Stromal cell of bone marrow (primary cell): ENCODE data around the gene SLC38A5.
"Not testable (repeated sequence)": the region's sequence is repeated elsewhere in the genome, so short reads cannot be mapped to it uniquely, and the experiment has no call there.

Experiments used
- DNase-seq: peaks from one replicate; pipeline ENCODE4 v3.0.0-alpha.2; 2012; ENCODE audit warnings: low read depth

The SLC38A5 gene

DNA sequence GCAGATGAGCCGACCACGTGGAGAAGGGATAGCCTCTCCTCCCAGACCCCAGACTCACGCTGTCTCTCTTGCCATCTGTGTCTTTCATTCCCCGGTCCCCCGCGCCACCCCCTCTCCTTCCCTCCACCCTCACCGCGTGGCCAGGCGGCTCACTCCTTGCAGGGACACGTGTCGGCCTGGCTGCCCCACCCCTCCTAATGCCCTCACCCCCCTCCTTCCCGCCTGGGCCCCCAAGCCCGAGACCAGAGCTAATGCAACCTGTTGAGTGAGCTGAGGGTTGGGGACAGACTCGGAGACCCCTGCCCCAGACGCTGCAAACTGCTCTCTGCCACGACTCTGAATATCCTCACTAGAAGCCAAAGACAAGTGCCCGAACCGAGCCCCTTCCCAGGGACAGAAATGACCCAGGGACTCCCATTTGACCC, 1.8 kb downstream of the SLC38A5 start:
- DNase-seq = no peak

DNA sequence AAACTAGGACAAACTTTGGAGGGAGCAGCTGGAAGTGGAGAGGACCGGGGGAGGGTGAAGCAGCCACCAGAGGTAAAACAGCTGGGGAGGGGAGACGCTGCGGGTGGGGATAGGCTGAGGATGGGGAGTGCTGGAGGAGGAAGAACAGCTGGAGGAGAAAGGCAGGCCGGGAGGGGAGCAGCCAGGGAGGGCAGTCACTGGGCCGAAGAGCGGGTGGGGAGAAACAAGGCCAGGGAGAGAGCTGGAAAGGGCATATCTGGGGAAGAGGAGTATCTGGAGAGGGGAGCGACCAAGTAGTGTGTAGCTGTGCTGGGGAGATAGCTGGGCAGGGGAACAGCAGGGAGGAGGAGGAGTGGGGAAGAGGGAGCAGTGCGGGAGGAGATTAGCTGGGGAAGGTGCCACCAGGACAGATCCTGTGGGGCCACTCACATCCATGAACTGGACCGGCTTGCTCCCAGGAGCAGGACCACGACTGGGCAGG, 2.7 kb downstream of the SLC38A5 start:
- no peak for DNase-seq

DNA sequence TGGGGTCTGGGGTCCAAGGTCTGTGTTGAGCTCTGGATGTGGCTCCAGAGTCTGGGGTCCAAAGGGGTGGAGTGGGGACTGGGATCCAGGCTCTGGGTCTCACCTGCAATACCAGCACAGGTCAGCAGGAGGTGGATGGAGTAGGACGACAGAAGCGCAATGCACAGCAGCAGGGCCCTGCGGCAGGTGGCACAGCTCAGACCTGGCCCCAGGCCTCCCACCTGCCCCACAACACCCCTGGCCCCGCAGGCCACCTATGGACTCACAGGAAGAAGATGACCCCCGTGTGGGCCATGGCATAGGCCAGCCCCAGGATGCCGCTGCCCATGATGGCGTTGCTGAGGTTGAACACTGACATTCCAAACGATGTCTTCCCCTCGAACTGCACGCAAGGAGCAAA, 3.4 kb downstream of the SLC38A5 start:
- no peak for DNase-seq

DNA sequence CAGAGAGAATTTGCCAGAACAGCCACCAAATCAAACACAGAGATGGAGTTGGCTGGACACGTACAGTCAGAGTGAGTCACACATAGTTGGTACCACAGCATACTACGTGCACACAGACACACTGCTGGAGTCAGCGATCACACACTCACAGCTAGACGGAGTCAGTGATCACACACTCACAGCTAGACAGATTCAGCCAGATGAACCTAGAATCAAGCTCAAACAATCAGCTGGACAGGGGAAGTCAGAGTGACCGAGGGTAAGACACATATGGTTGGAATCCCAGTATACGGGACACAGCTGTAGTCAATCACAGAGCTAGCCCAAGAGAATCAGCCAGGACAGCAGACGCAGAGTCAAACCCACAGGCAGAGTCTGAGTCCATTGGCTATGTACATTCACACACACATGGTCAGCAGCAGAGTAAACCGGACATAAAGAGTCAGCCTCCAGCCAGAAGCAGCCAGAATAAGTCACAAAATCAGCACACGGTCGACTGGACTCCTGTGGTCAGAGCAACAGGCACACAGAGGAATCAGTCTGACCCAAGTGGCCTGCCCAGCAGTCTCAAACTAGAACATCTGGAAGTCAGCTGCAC, 4.6 kb downstream of the SLC38A5 start:
- DNase-seq = peak; percentile 75

DNA sequence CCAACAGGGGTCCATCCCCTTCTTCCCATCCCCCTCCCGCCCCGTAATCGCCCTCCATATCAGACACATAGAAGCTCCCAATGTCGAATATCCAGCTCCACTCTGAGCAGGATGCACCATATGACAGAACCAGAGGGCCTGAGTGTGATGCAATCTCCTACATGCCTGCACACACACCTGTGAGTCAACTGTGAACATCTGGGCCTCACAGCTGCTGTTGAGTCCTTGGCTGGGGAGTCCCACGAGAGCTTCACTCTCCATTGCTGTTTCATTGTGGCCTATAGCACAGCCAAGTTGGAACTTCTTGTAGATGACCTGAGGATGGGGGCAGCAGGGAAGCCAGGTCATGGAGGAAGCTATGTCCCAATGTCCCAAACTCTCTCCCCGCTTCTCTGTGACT, 8.2 kb downstream of the SLC38A5 start:
- no peak for DNase-seq

DNA sequence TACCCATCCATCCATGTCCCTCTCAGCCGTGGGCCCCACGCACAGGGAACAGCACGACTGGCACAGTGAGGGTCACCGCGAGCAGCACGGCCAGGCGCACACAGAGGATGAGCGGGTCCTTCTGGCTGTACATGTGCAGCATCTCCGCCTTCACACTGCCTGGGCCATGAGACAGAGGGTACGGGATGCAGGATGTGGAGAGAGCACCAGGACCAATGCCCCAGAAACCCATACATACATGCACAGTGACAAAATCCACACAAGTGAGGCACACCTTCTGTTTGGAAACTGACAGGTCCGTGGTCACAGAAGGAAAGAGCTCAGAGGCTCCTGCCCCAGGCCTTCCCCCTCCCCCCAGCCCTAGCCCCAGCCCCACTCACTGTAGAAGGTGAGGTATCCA, 9.5 kb downstream of the SLC38A5 start:
- DNase-seq = no peak

DNA sequence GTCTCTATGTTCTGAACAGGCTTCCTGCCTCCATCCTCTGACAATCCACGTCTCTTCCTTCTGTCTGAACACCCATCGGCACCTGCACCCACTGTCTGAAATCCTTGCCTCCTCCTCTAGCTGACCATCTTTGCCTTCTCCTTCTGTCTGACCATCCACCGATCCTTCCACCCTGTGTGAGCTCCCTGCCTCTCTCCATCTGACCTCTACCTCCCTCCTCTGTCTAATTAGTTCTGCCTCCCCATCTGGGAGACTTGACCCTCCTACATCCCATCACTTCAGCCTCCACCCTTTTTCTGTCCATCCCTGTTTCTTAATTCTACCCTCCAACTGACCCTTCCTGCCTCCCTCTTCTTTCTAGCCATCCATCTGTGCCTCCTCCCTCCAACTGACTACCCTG, 10.0 kb downstream of the SLC38A5 start:
- no peak for DNase-seq

DNA sequence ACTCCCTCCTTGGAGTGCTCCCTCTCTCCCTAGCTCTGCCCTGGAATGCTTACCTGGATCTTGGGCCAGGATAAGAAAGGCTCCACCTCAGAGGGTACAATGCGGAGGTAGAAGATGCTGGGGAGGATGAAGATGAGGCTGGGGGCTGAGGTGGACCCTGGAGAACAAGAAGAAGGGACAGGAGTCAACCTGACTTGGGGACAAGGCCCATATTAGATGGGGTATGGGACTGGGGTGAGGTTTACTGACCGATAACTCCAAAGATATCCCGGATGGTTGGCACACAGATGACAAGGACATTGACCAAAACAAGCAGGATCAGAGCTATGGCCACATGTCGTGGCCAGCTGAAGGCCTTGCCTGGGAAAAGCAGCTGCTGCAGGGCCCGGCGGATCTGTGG, 10.6 kb downstream of the SLC38A5 start:
- no peak for DNase-seq

DNA sequence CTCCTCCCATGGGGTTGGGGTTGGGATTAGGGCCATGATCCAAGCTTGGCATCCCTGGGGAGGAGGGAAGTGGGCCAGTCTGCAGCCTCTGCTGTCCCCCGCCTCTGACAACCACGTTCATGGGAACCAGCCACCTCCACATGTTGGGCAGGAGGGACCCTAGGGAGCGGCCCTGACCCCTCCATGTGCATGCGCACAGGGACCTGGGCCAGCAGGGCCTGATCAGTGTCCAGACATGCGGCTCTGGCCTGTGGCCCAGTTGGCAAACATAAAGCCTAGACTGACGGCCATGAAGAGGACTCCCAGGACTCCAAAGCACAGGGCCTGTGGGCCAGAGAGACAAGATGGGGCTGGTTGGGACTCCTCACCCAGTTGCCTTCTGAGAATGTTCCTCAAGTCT, 11.3 kb downstream of the SLC38A5 start:
- no peak for DNase-seq

DNA sequence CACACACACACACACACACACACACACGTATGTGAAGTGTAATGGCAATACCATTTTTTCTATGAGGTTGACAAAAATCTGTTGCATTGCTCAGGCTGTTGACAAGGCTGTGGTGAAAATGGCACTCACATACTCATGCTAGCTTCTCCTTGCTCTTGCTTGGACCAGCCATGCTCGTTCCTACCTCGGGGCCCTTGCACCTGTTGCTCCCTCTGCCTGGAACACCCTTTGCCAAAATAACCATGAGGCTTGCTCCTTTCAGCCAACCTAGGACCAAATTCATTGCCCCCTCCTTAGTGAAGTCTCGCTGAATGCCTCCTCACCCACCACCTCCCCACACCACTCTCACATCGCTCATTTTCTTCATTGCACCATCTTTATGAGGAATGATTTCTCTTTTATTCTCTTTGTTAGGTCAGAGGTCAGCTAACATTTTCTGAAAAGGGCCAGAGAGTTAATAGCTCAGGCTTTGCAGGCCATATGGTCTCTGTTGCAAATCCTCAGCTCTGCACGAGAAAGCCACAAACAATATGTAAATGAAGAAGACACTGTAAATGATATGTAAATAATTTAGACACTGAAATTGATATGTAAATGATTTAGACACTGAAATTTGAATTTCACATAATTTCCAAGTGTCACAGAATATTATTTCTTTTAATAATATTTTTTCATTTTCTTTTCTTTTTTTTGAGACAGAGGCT, 13.3 kb downstream of the SLC38A5 start:
- no peak for DNase-seq

DNA sequence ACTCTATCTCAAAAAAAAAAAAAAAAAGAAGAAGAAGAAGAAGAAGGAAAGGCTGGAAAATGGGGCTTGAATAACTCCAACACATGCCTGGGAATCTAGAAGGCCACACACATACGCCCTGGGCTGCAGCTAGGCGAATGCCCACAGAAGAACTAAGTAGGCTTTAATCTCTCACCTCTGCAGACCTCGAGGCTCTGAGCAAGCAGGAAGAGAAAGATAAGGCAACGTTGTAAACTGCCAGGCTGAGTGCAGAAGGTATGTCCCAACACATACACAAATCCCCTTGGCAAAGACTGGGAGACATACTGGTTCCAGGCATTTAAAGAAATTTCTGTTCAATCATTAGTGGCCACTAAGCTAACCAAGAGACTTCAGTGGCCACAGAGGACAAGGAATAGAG, 18.4 kb downstream of the SLC38A5 start:
- DNase-seq = no peak

DNA sequence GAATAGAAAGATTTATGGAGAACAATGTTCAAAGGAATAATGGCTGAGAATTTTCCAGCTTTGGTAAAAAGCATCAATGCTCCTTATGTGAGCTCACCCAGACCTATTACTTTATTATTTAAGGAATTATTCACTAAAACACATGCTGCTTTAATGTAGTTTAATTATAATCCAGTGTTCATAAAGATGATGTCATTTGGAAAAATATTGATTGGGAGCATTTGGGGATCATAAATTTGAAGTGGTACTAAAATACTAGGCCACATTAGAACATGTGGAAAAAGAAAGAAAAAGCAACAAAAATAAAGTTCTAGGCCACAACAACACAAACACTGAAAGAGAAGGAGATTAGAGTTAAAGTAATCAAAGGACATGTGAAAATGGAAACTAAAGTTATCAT, 20.0 kb downstream of the SLC38A5 start:
- DNase-seq = no peak

DNA sequence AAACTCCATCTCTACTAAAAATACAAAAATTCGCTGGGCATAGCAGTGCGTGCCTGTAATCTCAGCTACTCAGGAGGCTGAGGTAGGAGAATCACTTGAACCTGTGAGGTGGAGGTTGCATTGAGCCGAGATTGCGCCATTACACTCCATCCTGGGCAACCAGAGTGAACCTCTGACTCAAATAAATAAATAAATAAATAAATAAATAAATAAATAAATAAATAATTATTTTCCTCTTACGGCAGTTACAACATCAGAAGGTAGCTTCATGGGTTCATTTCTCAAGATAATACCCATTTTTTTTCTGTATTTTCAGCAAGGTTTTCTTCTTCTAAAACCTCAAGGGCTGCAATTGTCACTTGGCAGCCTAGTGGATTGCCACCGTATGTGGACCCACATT, 22.9 kb downstream of the SLC38A5 start:
- DNase-seq = not testable (repeated sequence)

DNA sequence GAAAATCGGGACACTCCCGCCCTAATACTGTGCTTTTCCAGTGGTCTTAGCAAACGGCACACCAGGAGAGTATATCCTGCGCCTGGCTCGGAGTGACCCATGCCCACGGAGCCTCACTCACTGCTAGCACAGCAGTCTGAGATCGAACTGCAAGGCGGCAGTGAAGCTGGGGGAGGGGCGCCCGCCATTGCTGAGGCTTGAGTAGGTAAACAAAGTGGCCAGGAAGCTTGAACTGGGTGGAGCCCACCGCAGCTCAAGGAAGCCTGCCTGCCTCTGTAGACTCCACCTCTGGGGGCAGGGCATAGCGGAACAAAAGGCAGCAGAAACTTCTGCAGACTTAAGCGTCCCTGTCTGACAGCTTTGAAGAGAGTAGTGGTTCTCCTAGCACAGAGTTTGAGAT, 36.3 kb downstream of the SLC38A5 start:
- not testable (repeated sequence) for DNase-seq

DNA sequence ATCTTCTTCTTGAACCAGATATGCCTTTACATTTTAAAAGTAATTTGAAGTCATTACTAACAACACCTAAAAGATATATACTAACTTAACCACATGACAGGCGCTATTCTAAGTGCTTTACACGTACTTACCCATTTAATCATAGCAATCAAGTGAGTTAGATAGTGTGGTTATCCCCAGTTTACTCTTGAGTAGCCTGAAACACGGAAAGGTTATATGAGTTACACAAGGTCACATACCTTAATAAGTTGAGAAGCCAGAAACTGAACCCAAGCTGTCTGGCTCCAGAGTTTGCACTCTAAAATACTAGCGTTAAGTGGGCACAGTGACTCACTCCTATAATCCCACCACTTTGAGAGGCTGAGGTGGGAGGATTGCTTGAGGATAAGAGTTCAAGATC, 39.9 kb downstream of the SLC38A5 start:
- DNase-seq = not testable (repeated sequence)

DNA sequence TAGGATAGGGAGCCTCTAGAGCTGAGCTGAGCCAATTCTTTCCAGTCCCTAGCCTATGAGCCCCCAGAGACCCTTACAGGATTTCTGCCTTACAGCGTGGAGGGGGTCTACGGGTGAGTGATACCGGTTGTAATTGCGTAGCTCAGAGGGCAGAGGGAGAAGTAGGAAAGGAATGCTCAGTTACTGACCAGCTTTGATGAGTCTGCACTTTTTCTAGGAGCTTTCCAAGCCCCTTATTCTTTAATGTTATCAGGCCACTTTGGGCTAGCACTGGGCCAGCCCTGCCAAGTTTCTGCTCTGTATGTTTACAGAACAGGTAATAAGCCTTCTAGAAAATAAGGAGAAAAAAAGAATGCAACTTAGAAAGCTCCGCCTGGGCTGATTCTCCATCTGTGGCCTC, 40.5 kb downstream of the SLC38A5 start:
- not testable (repeated sequence) for DNase-seq

DNA sequence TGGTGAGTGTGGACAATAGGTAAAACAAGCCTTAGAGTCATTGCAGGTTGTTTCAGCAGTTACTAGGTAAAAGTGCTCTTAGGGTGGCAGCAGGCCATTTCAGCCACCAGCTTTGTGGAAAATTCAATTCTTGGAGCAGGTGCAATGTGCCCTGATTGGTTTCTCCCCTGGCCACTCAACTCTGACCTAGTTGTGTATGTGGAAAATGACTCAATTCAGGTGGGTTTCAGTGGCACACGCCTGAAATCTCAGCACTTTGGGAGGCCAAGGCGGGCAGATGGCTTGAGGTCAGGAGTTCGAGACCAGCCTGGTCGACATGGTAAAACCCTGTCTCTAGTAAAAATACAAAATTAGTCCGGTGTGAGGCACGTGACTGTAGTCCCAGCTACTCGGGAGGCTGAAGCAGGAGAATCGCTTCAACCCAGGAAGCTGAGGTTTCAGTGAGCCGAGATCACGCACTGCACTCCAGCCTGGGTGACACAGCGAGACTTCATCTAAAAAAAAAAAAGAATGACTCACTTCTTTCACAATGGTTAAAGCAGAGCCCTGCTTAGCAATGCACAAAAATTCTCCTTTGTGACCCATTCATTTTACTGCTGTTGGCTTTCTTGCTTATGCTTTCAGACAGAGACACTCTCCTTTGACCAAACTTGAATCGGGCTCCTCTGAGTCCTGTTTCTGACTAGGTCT, 42.9 kb downstream of the SLC38A5 start:
- not testable (repeated sequence) for DNase-seq

DNA sequence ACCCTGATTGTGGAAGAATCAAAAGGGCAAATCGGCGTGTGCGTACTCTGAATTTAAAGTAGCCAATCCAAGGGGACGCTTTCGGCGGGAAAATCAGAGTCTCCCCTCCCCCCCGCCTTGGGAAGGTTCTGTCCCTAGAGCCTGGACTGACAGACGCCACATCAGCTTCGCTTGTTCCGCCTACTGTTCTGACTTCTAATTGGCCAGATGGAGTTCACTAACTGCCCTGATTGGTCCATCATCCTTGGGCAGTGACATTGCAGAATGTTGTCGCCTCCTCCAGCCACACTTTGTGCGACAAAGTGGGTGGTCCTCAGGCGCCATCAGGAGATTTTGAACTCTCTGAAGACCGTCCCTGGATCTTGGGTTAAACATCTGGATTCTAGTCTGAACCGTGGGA, 58.2 kb downstream of the SLC38A5 start, which contains the start of gene SSX4B:
Gene SSX4B (minus strand): TSS at position 101 of the 400 bp plus-strand sequence. CDS start 588 bp downstream, outside the sequence.
- not testable (repeated sequence) for DNase-seq
